HG02852 (cell line): ENCODE measurements around the gene FHIT.

Experiments used
- ATAC-seq: cut with Tn5 transposase; IDR thresholded peaks from one replicate; pipeline ENCODE4 v1.9.1; 2021; ENCODE audit warnings: mild to moderate bottlenecking, moderate library complexity; ENCODE audit not compliant: unreplicated experiment

FHIT gene

GRCh38 chr3:59772416-59773408, 1478.5 kb downstream of the FHIT start:
- ATAC-seq = no peak

GRCh38 chr3:59771768-59772181, 1479.5 kb downstream of the FHIT start:
- no peak for ATAC-seq

- ATAC-seq = no peak
These were observed 1482.0 kb downstream of the FHIT start for GRCh38 chr3:59769127-59769750.

GRCh38 chr3:59766200-59766872, 1484.9 kb downstream of the FHIT start:
- ATAC-seq = no peak

- ATAC-seq = no peak
These were observed 1487.1 kb downstream of the FHIT start for GRCh38 chr3:59764171-59764570.

- no peak for ATAC-seq
These were observed 1488.3 kb downstream of the FHIT start for GRCh38 chr3:59762941-59763340.

GRCh38 chr3:59759298-59760031, 1491.8 kb downstream of the FHIT start:
- ATAC-seq = no peak

- ATAC-seq = no peak
These were observed 1492.6 kb downstream of the FHIT start for GRCh38 chr3:59758672-59759071.

GRCh38 chr3:59756934-59757333, 1494.3 kb downstream of the FHIT start:
- no peak for ATAC-seq

GRCh38 chr3:59754456-59755129, 1496.7 kb downstream of the FHIT start:
- ATAC-seq = no peak

GRCh38 chr3:59753808-59754450, 1497.3 kb downstream of the FHIT start:
- no peak for ATAC-seq

- ATAC-seq = no peak
These were observed 1498.3 kb downstream of the FHIT start for GRCh38 chr3:59752925-59753324.

GRCh38 chr3:59751606-59752005, 1499.6 kb downstream of the FHIT start:
- no peak for ATAC-seq

- ATAC-seq = no peak
These were observed 1500.9 kb downstream of the FHIT start for GRCh38 chr3:59750391-59750790.

- ATAC-seq = no peak
These were observed 1502.0 kb downstream of the FHIT start for GRCh38 chr3:59749291-59749690.

GRCh38 chr3:59746585-59746984, 1504.7 kb downstream of the FHIT start:
- ATAC-seq = no peak

GRCh38 chr3:59737241-59737640, 1514.0 kb downstream of the FHIT start:
- ATAC-seq = no peak

GRCh38 chr3:59734061-59734460, 1517.2 kb downstream of the FHIT start:
- ATAC-seq = no peak

- no peak for ATAC-seq
These were observed 1518.0 kb downstream of the FHIT start for GRCh38 chr3:59733041-59733809.
